ENCODE results near the gene RRAS2.
A peak's percentile ranks its signal among the peaks of the same experiment; 100 is the strongest.
"Not testable (repeated sequence)": the region's sequence is repeated elsewhere in the genome, so short reads cannot be mapped to it uniquely, and the experiment has no call there.

RRAS2 gene

GRCh38 chr11:14359501-14360031, 583 bp upstream of the RRAS2 start:
- Histone ChIP-seq H3K4me1 (ENCODE audit: insufficient read depth, low read length) (peaks cover 9% of the 10 kb centered on the region), H3K9me3 (ENCODE audit: control insufficient read depth, insufficient read depth, low read length) (no peaks in the 10 kb centered on the region), H3K36me3 (ENCODE audit: insufficient read depth, low read length) (no peaks in the 10 kb centered on the region), H3K9ac (ENCODE audit: low read depth, low read length) (peak overlapping the region; percentile 99; the same call in 1 of the 2 replicates)

DNA sequence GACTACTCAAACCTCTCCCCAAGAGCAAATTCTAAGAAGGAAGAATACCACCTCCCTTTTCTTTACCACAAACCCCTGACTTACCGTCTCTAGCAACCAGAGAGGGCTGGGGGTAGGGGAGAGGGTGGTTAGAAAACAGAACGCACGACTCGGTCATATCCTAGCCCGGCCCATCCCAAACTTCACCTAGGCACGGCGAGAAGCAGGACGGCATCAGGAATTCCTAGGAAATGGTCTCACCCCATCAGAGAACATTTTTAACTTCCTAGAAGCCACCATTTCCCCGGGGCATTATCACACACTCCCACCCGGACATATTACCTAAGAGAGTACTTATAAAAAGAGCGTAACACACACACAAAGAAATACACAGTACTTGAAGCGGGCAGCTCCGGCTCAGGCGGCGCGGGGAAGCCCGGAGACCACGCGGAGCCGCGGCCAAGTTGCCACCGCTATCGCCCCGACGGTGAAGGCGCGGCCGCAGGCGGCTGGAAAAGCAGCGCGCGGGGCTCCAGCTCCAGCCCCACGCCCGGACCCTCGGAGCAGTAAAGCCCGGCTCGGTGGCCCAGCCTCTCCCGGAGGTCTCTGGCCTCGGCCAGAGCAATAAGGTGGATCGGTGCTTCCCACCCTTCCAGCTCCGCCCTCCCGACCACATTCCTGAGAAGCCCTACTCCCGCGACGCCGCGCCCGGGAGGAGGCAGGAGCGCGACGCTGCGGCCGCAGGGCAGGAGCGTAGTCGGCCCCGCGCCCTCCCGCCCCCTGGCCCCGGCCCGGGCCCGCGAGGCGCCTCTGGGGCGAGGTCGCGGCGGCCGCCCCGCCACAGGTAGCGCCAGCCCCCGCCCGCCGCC, 878 bp downstream of the RRAS2 start:
- H3K9ac ChIP-seq (ENCODE audit: low read depth, low read length): peak overlapping the region; percentile 99
- H3K9me3 ChIP-seq (ENCODE audit: control insufficient read depth, insufficient read depth, low read length): no peaks in the 10 kb centered on the region
- H3K4me1 ChIP-seq (ENCODE audit: insufficient read depth, low read length): peaks cover 11% of the 10 kb centered on the region

GRCh38 chr11:14356342-14356741, 2.6 kb downstream of the RRAS2 start:
- Histone ChIP-seq H3K4me1 (ENCODE audit: insufficient read depth, low read length) (peaks cover 11% of the 10 kb centered on the region), H3K9ac (ENCODE audit: low read depth, low read length) (peak overlapping the region; percentile 3; the same call in 1 of the 2 replicates)

More for the DNA sequence above, 878 bp downstream of the RRAS2 start:
- H3K36me3 ChIP-seq (ENCODE audit: insufficient read depth, low read length): no peaks in the 10 kb centered on the region

DNA sequence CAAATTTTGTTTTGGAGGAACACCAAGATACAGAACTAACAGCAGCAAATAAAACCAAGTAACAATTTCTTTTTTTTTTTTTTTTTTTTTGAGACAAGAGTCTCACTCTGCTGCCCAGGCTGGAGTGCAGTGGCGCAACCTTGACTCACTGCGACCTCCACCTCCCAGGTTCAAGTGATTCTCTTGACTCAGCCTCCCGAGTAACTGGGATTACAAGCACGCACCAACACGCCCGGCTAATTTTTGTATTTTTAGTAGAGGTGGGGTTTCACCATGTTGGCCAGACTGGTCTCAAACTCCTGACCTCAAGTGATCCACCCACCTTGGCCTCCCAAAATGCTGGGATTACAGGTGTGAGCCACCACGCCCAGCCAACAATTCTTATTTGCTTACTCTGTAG, 4.4 kb downstream of the RRAS2 start:
- H3K9ac ChIP-seq (ENCODE audit: low read depth, low read length); H3K9me3 ChIP-seq (ENCODE audit: control insufficient read depth, insufficient read depth, low read length); H3K36me3 ChIP-seq (ENCODE audit: insufficient read depth, low read length): not testable (repeated sequence)
- peaks cover 11% of the 10 kb centered on the region for H3K4me1 ChIP-seq (ENCODE audit: insufficient read depth, low read length)

More at GRCh38 chr11:14356342-14356741, 2.6 kb downstream of the RRAS2 start:
- Histone ChIP-seq H3K9me3 (ENCODE audit: control insufficient read depth, insufficient read depth, low read length) (no peaks in the 10 kb centered on the region), H3K36me3 (ENCODE audit: insufficient read depth, low read length) (no peaks in the 10 kb centered on the region)

DNA sequence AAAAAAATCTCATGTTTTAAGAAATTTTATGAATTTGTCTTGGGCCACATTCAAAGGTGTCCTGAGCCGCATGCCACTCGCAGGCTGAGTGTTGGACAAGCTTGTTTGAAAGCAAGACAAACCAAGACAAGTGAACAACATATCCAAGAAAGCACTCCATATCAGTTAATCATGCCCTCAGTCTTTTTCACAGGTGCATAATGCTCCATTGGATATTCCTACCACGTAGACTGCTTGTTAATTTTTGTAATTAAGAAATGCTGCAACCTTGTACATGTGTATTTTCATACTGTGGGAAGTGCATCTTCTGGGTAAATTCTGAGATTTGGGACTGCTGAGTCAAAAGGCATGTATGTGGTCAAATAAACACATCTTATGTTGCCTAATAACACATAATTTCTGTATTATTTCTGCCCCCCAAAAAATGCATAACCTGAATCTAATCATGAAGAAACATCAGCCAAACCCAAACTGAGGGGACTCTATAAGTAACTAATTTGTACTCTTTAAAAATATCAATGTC, 8.2 kb downstream of the RRAS2 start:
- no peaks in the 10 kb centered on the region for H3K9me3 ChIP-seq (ENCODE audit: control insufficient read depth, insufficient read depth, low read length)
- H3K36me3 ChIP-seq (ENCODE audit: insufficient read depth, low read length): no peaks in the 10 kb centered on the region
- peaks cover 16% of the 10 kb centered on the region for H3K4me1 ChIP-seq (ENCODE audit: insufficient read depth, low read length)
- H3K9ac ChIP-seq (ENCODE audit: low read depth, low read length): no peak overlapping the region

- no peak overlapping the region for H3K9ac ChIP-seq (ENCODE audit: low read depth, low read length)
- no peaks in the 10 kb centered on the region for H3K9me3 ChIP-seq (ENCODE audit: control insufficient read depth, insufficient read depth, low read length)
- H3K36me3 ChIP-seq (ENCODE audit: insufficient read depth, low read length): no peaks in the 10 kb centered on the region
- H3K4me1 ChIP-seq (ENCODE audit: insufficient read depth, low read length): peaks cover 20% of the 10 kb centered on the region
These were observed 8.8 kb downstream of the RRAS2 start for GRCh38 chr11:14350215-14350614.

GRCh38 chr11:14347991-14348390, 11.0 kb downstream of the RRAS2 start:
- no peaks in the 10 kb centered on the region for H3K36me3 ChIP-seq (ENCODE audit: insufficient read depth, low read length)
- peaks cover 24% of the 10 kb centered on the region for H3K4me1 ChIP-seq (ENCODE audit: insufficient read depth, low read length)
- no peak overlapping the region for H3K9ac ChIP-seq (ENCODE audit: low read depth, low read length)
- no peaks in the 10 kb centered on the region for H3K9me3 ChIP-seq (ENCODE audit: control insufficient read depth, insufficient read depth, low read length)

- H3K9ac ChIP-seq (ENCODE audit: low read depth, low read length): no peak overlapping the region
- peaks cover 29% of the 10 kb centered on the region for H3K4me1 ChIP-seq (ENCODE audit: insufficient read depth, low read length)
- no peaks in the 10 kb centered on the region for H3K9me3 ChIP-seq (ENCODE audit: control insufficient read depth, insufficient read depth, low read length)
- H3K36me3 ChIP-seq (ENCODE audit: insufficient read depth, low read length): no peaks in the 10 kb centered on the region
These were observed 11.5 kb downstream of the RRAS2 start for GRCh38 chr11:14347494-14347893.

- no peaks in the 10 kb centered on the region for H3K36me3 ChIP-seq (ENCODE audit: insufficient read depth, low read length)
- H3K4me1 ChIP-seq (ENCODE audit: insufficient read depth, low read length): peaks cover 35% of the 10 kb centered on the region
- no peaks in the 10 kb centered on the region for H3K9me3 ChIP-seq (ENCODE audit: control insufficient read depth, insufficient read depth, low read length)
- H3K9ac ChIP-seq (ENCODE audit: low read depth, low read length): no peak overlapping the region
These were observed 12.6 kb downstream of the RRAS2 start for GRCh38 chr11:14346303-14346955.

- H3K9me3 ChIP-seq (ENCODE audit: control insufficient read depth, insufficient read depth, low read length): no peaks in the 10 kb centered on the region
- H3K36me3 ChIP-seq (ENCODE audit: insufficient read depth, low read length): no peaks in the 10 kb centered on the region
- H3K9ac ChIP-seq (ENCODE audit: low read depth, low read length): no peak overlapping the region
- H3K4me1 ChIP-seq (ENCODE audit: insufficient read depth, low read length): peaks cover 35% of the 10 kb centered on the region
These were observed 13.3 kb downstream of the RRAS2 start for GRCh38 chr11:14345668-14346067.

- H3K9ac ChIP-seq (ENCODE audit: low read depth, low read length); H3K36me3 ChIP-seq (ENCODE audit: insufficient read depth, low read length); H3K9me3 ChIP-seq (ENCODE audit: control insufficient read depth, insufficient read depth, low read length): not testable (repeated sequence)
- H3K4me1 ChIP-seq (ENCODE audit: insufficient read depth, low read length): peaks cover 39% of the 10 kb centered on the region
These were observed 14.0 kb downstream of the RRAS2 start for GRCh38 chr11:14345016-14345415.

GRCh38 chr11:14342906-14343305, 16.1 kb downstream of the RRAS2 start:
- no peaks in the 10 kb centered on the region for H3K36me3 ChIP-seq (ENCODE audit: insufficient read depth, low read length)
- no peak overlapping the region for H3K9ac ChIP-seq (ENCODE audit: low read depth, low read length)
- peaks cover 50% of the 10 kb centered on the region for H3K4me1 ChIP-seq (ENCODE audit: insufficient read depth, low read length)
- H3K9me3 ChIP-seq (ENCODE audit: control insufficient read depth, insufficient read depth, low read length): no peaks in the 10 kb centered on the region

GRCh38 chr11:14341968-14342367, 17.0 kb downstream of the RRAS2 start:
- Histone ChIP-seq H3K4me1 (ENCODE audit: insufficient read depth, low read length) (peaks cover 50% of the 10 kb centered on the region), H3K36me3 (ENCODE audit: insufficient read depth, low read length) (no peaks in the 10 kb centered on the region), H3K9ac (ENCODE audit: low read depth, low read length) (peak overlapping the region; percentile 29), H3K9me3 (ENCODE audit: control insufficient read depth, insufficient read depth, low read length) (no peaks in the 10 kb centered on the region)

DNA sequence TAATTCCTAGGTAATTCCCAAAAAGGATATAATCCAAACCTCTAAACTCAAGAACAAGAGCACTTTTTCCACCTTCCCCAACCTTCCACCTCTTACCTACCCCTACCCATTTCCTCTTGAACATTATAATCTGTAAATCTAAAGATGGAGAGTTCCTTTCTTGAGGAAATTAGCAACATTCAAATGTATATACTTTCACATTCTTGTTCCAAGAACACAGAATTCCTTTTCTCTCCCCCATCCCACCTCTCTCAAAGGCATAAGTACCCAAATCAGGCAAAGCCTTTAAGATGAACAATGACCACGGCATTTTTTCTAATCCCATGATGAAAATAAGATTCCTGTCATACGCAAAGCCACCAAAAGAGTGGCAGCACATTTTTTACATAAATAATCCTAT, 18.3 kb downstream of the RRAS2 start:
- Histone ChIP-seq H3K4me1 (ENCODE audit: insufficient read depth, low read length) (peaks cover 50% of the 10 kb centered on the region), H3K9ac (ENCODE audit: low read depth, low read length) (peak overlapping the region; percentile 29), H3K9me3 (ENCODE audit: control insufficient read depth, insufficient read depth, low read length) (no peaks in the 10 kb centered on the region), H3K36me3 (ENCODE audit: insufficient read depth, low read length) (no peaks in the 10 kb centered on the region)
